Transverse colon (tissue), 4 donors: ENCODE data around the gene TOMM40L. TPM values are rescaled to one million over a fixed set of nuclear protein-coding genes. Genes with fewer than 3 reads are reported as not detected.

ENCODE experiments used
- DNase-seq: peaks from one replicate; pipeline ENCODE4 v3.0.0-alpha.2; 2019
- H3K27ac ChIP-seq, 4 donors: fragments of 200-600 bp; sonication (generic); 2 replicates each; pipeline ENCODE4 v1.5.1; 2016 to 2018; ENCODE audit warnings: inconsistent platforms in 4 of 4
- H3K27me3 ChIP-seq: fragments of 200-600 bp; sonication (generic); 2 replicates; pipeline ENCODE4 v1.5.1; 2017; ENCODE audit warnings: inconsistent platforms
- H3K36me3 ChIP-seq, 4 donors: fragments of 200-600 bp; sonication (generic); 2 replicates each; pipeline ENCODE4 v1.5.1; 2017 to 2019; ENCODE audit warnings: inconsistent platforms in 4 of 4
- H3K4me1 ChIP-seq, 4 donors: fragments of 200-600 bp; sonication (generic); 2 replicates each; pipeline ENCODE4 v1.5.1; 2017 to 2020; ENCODE audit warnings: inconsistent platforms in 4 of 4
- H3K4me3 ChIP-seq, 4 donors: fragments of 200-600 bp; sonication (generic); 1 replicate in 1 of 4; 2 replicates in 3 of 4; pipeline versions ENCODE4 v1.5.1 to v1.6.1; 2017 to 2019; ENCODE audit warnings: inconsistent platforms in 4 of 4
- H3K9me3 ChIP-seq, 2 donors: fragments of 200-600 bp; sonication (generic); 2 replicates each; pipeline ENCODE4 v1.5.1; 2017 to 2019; ENCODE audit warnings: inconsistent platforms in 2 of 2
- EP300 ChIP-seq: sonication (generic); formaldehyde crosslinking; IDR thresholded peaks from one replicate; pipeline ENCODE4 v1.6.1; 2017; ENCODE audit warnings: antibody characterized with exemption, low read depth
- POLR2A ChIP-seq: fragments of 450-650 bp; IDR thresholded peaks from one replicate; pipeline ENCODE4 v1.6.1; 2016; ENCODE audit warnings: antibody characterized with exemption, mild to moderate bottlenecking, moderate library complexity
- POLR2AphosphoS5 ChIP-seq, 3 donors: sonication (generic); formaldehyde crosslinking; IDR thresholded peaks; one replicate each; pipeline ENCODE4 v1.6.1; 2016; ENCODE audit warnings: antibody characterized with exemption in 3 of 3
- WGBS, 2 donors: methylation state at CpG; one replicate each; pipeline ENCODE4 v1.1.5; 2018; ENCODE audit warnings: low coverage in 1 of 2; 5-methylcytosine and 5-hydroxymethylcytosine counted together
- in situ Hi-C, 4 donors: fragments of 200-750 bp; cut with MboI; loops; one replicate each; pipeline versions ENCODE4 v1.15.0 to v1.15.1; 2017; ENCODE audit warnings: low sequenced_read_pairs in 3 of 4, low pct_ligation_motif_present in 1 of 4, low pct_unique_long_range_greater_than_20kb in 1 of 4
- intact Hi-C: fragments of 100-400 bp; cut with DNase I; formaldehyde crosslinking; loops from one replicate; pipeline ENCODE4 v1.15.1; 2023; ENCODE audit warnings: low total_unique reads
- total RNA-seq, 4 donors: library from RNA; depleted of rRNA; stranded (reverse); fragments of >200 nt; gene quantifications; one replicate each; pipeline ENCODE4 v1.1.0, GENCODE V29; 2016
- TF ChIP-seq, protein P1 (sequence below), 5 experiments: fragments of 200-600 bp in 3 of 5; fragments of 450-650 bp in 2 of 5; sonication (generic) in 3 of 5; IDR thresholded peaks; 1 replicate in 2 of 5; 2 replicates in 3 of 5; pipeline ENCODE4 v1.5.1; 2016 to 2017; ENCODE audit warnings: antibody characterized with exemption in 5 of 5, inconsistent platforms in 3 of 5, mild to moderate bottlenecking in 2 of 5, moderate library complexity in 1 of 5

The TOMM40L gene
- total RNA-seq, 4 donors from 2014 or later = 5.8 to 21.4 (median 12.6) TPM

DNA sequence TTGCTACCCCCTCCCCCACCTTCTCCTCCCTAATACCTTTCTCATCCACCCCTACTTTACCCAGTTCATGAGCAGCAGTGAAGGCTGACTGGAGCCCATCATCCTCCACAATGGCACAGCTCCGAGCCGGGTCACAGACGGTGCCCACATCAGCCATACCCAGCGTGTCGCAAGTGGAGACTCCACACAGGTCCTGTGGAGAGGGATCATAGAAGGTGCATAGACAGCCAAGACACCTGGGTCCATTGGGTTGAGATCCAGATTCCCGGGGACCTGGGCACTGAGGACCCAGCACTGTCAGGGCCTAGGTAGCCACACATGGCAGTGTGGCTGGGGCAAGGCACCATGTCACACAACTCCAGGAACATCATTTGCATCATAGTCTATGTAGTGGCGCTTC, 29.7 kb upstream of the TOMM40L start:
- H3K4me3 ChIP-seq = peak overlapping the region in 1 of 4 donors; percentile 37
- no peaks in the 10 kb centered on the region for H3K36me3 ChIP-seq
- intact Hi-C loops (no loop called here), in situ Hi-C loops (no loop called here)
- no peaks in the 10 kb centered on the region for H3K27me3 ChIP-seq
- no peak for TF ChIP-seq EP300
- TF ChIP-seq, protein P1, sequence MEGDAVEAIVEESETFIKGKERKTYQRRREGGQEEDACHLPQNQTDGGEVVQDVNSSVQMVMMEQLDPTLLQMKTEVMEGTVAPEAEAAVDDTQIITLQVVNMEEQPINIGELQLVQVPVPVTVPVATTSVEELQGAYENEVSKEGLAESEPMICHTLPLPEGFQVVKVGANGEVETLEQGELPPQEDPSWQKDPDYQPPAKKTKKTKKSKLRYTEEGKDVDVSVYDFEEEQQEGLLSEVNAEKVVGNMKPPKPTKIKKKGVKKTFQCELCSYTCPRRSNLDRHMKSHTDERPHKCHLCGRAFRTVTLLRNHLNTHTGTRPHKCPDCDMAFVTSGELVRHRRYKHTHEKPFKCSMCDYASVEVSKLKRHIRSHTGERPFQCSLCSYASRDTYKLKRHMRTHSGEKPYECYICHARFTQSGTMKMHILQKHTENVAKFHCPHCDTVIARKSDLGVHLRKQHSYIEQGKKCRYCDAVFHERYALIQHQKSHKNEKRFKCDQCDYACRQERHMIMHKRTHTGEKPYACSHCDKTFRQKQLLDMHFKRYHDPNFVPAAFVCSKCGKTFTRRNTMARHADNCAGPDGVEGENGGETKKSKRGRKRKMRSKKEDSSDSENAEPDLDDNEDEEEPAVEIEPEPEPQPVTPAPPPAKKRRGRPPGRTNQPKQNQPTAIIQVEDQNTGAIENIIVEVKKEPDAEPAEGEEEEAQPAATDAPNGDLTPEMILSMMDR (IDR thresholded peaks at IDR 0.05) = no peak
- TF ChIP-seq POLR2A = no peak
- TF ChIP-seq POLR2AphosphoS5 (IDR thresholded peaks at IDR 0.05) = no peak
- peak overlapping the region; percentile 90 to 98 (median 94) for H3K27ac ChIP-seq
- H3K4me1 ChIP-seq = peaks cover 28 to 43% (median 29%) of the 10 kb centered on the region in 4 donors
- 80 to 95% methylated on average over 1 to 6 of the region's 7 CpGs for WGBS, 2 donors
- H3K9me3 ChIP-seq = no peaks in the 10 kb centered on the region
- DNase-seq = no peak

DNA sequence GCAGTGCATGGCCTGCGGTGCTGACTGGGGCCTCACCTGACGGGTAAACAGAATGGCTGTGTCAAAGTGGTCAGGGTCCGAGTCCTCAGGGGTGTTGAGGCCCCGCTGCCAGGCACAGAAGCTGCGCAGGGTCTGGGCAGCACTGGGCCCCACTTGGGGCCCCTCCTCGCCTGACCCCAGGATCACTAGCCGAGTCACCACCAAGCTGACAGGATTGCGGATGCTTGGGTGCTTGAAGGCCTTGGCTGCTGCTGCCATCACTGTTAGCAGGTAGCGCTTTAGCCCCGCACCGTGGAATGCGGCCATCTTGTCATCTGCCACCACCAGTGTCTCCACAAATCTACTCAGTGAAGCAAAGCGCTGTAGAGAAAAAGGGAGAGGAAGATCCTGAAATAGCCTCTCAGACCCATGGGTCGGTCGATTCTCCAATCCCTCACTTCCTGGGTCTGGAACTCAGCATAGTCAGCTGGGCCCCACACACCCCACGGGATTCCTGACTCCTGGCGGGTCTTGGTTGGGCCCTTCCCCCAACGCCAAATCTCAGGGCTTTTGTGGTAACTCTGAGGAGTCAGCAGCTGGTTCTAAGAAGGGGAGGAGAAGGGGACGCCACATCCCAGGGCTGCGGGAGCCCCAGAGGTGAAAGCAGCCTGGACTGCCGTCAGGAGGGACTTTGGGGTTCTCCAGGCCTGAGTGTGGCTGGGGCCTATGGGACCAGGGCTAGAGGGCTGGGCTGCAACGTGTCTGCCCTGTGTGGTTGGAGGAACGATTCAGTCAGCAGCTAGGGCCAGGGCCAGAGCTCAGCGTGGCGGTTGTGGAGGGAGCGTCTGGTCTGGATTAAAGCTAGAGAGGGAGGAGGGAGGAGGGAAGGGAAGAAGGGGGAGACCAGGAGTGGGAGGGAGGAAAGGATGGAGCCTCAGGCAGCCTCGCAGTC, 29.1 kb upstream of the TOMM40L start:
- intact Hi-C loops (no loop called here), in situ Hi-C loops (no loop called here)
- H3K4me1 ChIP-seq = peaks cover 35 to 49% (median 36%) of the 10 kb centered on the region in 4 donors
- no peaks in the 10 kb centered on the region for H3K27me3 ChIP-seq
- H3K4me3 ChIP-seq = peak overlapping the region in 1 of 4 donors; percentile 37
- WGBS, 2 donors = 62 to 77% methylated on average over 4 to 26 of the region's 27 CpGs
- TF ChIP-seq POLR2A = no peak
- TF ChIP-seq EP300 = no peak
- TF ChIP-seq POLR2AphosphoS5 (IDR thresholded peaks at IDR 0.05) = no peak
- TF ChIP-seq, protein P1 (IDR thresholded peaks at IDR 0.05) = no peak
- no peaks in the 10 kb centered on the region for H3K36me3 ChIP-seq
- DNase-seq = no peak
- H3K27ac ChIP-seq = peak overlapping the region; percentile 90 to 98 (median 94)
- H3K9me3 ChIP-seq = no peaks in the 10 kb centered on the region

DNA sequence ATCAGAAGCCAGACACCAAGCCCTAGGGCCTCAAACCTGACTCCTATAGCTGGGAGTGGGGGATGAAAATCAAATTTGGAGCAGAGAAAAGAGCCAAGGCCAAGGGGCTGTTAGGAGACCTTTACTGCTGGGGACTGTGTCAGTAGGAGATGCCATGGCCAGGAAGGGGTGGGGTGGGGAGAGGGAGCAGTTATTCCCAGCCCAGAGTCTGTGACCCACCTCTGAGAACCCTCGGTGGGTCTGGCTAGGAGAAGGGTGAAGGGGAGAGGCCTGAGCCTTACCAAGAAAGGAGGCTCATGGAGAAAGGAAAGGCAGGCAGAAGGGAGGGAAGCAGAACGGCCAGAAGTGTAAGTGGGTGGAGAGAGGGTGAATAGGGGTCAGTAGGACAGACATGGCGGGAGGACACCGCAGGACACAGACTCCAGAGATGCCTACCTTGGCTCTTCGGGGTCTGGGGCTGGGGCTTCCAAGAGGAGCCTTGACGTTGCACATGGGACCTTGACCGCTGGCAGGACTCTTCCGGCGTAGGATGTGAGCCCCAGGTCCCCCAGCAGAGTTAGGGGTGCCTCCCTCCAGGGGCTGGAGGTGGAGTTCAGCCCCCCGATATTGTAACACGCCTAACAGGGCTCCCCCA, 28.2 kb upstream of the TOMM40L start:
- peaks cover 35 to 51% (median 37%) of the 10 kb centered on the region in 4 donors for H3K4me1 ChIP-seq
- intact Hi-C loops (no loop called here), in situ Hi-C loops (no loop called here)
- TF ChIP-seq POLR2A = no peak
- TF ChIP-seq, protein P1 (IDR thresholded peaks at IDR 0.05) = no peak
- TF ChIP-seq POLR2AphosphoS5 (IDR thresholded peaks at IDR 0.05) = no peak
- no peak for TF ChIP-seq EP300
- no peaks in the 10 kb centered on the region for H3K9me3 ChIP-seq
- H3K36me3 ChIP-seq = no peaks in the 10 kb centered on the region
- WGBS, 2 donors = 71 to 84% methylated on average over 4 to 7 of the region's 11 CpGs
- H3K27ac ChIP-seq = peak overlapping the region; percentile 90 to 98 (median 94)
- peak overlapping the region in 3 of 4 donors; percentile 3 to 37 (median 22) for H3K4me3 ChIP-seq
- H3K27me3 ChIP-seq = no peaks in the 10 kb centered on the region
- DNase-seq = no peak
